GM12872 (cell line): ENCODE measurements around the gene LILRB2.

Source experiments
- TF ChIP-seq, protein P1 (sequence below): IDR thresholded peaks from 3 replicates; pipeline ENCODE4 v1.5.1; 2011; ENCODE audit warnings: low read depth, mild to moderate bottlenecking, low read length, moderate library complexity; ENCODE audit not compliant: insufficient read depth

Gene LILRB2

DNA sequence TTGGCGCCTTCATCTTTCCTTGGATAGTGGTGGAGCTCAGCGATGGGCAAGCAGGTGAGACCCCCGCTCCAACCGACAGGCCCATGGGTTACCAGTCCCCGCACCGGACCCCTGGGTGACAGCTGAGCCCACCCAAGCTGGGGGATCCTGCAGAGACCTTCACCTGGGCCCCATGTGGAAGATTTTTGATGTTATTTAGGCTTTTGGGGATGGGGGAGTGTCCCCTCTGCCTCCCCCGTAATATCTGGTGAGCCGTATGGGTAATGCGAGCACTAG lies 37.0 kb upstream of the LILRB2 start:
- TF ChIP-seq, protein P1, sequence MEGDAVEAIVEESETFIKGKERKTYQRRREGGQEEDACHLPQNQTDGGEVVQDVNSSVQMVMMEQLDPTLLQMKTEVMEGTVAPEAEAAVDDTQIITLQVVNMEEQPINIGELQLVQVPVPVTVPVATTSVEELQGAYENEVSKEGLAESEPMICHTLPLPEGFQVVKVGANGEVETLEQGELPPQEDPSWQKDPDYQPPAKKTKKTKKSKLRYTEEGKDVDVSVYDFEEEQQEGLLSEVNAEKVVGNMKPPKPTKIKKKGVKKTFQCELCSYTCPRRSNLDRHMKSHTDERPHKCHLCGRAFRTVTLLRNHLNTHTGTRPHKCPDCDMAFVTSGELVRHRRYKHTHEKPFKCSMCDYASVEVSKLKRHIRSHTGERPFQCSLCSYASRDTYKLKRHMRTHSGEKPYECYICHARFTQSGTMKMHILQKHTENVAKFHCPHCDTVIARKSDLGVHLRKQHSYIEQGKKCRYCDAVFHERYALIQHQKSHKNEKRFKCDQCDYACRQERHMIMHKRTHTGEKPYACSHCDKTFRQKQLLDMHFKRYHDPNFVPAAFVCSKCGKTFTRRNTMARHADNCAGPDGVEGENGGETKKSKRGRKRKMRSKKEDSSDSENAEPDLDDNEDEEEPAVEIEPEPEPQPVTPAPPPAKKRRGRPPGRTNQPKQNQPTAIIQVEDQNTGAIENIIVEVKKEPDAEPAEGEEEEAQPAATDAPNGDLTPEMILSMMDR, result no peak

DNA sequence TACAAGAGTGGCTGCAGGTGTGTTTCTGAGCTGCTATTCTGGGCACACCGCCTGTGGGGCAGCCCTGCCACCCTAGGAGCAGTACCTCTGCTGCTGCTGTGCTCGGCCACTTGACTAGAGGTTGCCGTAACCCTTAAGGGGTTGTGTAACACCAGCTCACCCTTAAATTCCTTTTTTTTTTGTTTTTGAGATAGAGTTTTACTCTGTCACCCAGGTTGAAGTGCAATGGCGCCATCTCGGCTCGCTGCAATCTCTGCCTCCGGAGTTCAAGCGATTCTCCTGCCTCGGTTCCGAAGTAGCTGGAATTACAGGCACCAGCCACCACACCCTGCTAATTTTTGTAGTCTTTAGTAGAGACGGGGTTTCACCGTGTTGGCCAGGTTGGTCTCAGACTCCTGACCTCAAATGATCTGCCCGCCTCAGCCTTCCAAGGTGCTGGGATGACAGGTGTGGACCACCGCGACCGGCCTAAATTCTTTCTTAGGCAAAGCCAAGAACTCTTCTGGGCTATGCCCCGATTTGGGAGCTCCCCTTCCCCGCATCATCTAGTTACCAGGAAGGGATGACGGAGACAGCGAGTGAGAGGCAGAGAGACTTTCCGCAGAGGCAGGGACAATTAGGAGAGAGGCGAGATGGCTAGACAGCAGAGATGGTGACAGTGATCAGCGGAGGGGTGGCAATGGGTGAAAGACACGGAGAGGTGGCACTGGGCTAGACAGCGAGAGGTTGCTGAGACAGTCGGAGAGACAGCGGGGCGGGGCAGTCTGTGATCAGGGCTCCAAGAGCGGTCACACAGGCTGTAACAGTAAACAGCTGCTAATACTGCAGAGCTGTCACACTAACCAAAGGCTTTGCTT lies 36.4 kb upstream of the LILRB2 start:
- TF ChIP-seq, protein P1, result no peak

DNA sequence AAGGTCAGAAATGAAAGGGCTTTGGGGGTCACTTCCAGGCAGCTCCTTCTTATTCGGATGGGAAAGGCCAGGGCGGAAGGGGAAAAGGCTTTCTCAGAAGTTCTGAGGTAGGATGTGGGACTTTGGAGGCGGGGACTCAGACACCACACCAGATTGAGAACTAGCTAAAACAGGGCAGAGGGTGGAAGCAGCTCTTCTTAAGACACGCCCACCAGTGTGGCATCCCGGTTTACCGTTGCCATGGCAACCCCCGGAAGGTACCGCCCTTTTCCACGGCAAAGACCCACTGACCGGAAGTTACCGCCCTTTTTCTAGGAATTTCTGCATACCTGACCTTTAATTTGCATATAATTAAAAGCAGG lies 35.8 kb upstream of the LILRB2 start:
- TF ChIP-seq, protein P1, result no peak

DNA sequence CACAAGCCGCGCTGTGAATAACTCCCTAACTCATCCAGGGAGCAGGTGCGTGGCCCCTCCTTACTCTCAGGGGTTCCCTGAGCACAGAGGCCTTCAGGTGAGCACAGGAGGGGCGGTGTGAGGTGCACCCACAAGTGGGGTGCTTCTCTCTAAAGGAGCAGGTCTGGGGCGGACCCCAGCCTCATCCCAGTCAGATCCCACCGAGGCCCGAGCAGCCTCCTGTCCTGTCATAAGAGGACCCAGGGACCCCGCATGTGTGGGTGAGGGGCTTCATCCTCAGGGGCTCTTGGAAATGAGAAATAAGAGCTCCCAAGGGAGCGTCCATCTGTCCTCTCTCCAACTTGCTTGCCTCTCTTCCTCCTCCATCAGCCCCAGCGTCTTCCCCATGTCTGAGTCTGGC lies 35.0 kb upstream of the LILRB2 start:
- TF ChIP-seq, protein P1, result no peak

DNA sequence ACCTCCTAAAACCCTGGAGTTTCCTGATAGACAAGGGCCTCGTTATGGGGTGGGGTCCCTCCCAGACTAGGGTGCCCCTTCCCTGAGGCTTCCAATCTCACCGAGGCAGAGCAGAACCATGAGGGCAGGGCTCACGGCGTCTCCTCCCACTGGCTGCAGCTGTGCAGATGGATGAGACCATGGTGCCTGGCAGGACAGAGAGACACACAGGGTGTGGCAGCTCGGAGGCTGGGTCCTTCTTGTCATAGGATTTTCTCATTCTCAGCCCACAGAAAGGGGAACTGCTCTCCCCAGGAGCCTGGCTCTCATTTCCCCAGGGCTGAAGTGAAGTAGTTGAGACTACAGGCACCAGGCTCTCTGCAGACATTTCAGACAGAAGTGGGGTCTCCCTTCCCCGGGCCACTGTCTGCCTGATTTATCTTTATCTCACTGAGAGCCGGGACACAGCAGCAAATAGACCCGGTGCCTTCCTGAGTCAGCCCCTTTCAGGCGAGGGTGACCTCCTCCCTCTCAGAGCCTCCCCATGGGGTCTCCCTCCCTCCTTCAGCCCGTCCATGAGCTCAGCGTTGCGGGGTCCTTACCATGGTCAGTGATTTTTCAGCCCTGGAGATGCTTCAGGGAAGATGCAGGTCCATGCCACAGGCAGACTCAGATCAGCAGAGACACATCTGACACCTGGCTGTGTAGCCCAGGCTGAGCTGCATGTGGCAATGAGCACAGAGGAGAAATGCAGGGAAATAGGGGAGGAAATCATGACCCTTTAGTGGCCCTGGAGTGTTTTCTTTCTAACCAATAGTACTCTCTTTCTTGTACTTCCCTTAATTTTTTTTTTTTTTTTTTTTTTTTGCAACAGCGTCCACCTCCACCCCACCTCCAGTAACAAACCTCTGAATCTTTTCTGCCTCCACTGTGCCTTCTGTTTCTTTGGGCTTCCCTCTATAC lies 31.8 kb upstream of the LILRB2 start, which contains the start of gene LILRA5:
Gene LILRA5 (minus strand): TSS at position 731 of the 942 bp plus-strand sequence. CDS start 147 bp downstream, at position 584.
- TF ChIP-seq, protein P1, result no peak

DNA sequence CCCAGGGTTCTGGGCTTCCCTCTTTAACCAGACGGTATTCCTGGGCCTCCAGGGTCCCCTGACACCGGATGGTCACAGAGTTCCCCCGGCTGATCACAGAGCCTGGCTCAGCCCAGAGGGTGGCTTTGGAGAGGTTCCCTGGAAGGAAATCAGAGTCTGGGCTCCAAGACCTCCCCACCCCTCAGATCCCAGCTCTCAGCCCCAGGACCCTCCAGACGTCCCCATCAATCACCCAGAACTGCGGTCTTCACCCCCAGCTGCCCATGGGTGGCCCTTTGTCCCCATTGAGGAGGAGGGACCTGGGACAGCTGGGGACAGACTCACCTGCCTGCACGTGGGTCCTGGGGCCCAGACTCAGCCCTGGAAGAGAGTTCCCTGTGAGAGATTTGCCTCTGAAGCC lies 31.1 kb upstream of the LILRB2 start:
- TF ChIP-seq, protein P1, result no peak

DNA sequence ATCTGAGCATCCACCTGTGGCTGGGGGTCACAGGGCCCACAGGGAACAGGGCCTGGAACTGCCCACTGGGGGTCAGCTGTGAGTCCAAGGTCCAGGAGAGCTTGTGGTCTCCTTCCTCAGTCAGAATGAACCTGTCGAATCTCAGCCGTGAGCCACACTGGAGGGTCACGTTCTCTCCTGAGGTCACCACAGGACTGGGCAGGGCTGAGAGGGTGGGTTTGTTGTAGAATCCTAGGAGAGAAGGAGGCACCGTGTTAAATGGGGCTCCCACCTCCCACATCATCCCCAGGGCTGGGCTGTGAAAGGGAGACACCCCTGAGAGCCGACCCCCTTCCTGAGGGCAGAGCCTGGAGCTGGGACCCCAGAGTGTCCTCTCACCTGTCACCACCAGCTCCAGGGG lies 30.6 kb upstream of the LILRB2 start:
- TF ChIP-seq, protein P1, result no peak
